ENCODE data around the gene FAM110C. TPM values are rescaled to one million over a fixed set of nuclear protein-coding genes. Genes with fewer than 3 reads are reported as not detected.

Gene FAM110C
- total RNA-seq, 2 donors from 2014 or later = 1.8 to 2.1 TPM

DNA sequence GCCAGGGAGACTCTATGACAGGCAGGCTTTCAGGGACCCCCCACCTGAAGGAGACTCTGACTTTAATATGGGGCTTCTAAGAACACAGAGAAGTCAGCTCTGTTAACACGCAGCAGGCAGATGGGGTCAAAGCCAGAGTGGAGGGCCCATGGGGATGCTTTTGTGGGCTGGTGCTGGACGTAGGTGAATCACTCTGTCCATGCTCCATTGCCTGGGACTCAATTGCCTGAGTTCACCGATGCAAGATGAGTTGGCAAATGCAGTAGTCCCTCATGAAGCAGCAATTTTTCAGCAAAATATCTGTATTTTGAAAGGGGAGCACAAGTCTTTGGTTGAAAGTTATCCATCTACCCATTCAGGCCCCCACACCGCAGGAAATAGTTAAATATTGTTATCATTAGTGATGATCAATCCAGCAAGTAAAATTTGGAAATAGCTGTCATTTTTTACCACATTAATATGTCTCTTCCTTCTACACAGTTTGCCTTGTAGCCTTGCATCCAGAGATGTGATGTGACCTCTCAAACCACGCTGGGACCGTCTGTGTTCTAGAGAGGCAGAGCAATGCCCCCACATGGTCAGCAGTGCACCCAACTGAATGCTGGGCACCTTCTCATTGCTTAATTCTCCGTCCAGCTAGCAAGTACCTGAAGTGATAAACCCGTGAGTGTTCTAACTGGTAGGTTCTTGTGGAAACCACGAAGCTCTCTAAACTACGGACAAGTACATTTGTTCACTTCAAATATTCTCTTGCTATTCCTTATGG lies 34.8 kb upstream of the FAM110C start:
- H3K36me3 ChIP-seq (ENCODE audit: control insufficient read depth, insufficient read depth, low read length) = no peaks in the 10 kb centered on the region
- no peak overlapping the region for H3K27ac Mint-ChIP-seq
- no peak for DNase-seq
- no peaks in the 10 kb centered on the region for H3K36me3 Mint-ChIP-seq (ENCODE audit: low read depth)
- H3K27ac ChIP-seq (ENCODE audit: low read depth, low read length) = no peak overlapping the region
- no peaks in the 10 kb centered on the region for H3K27me3 ChIP-seq (ENCODE audit: control insufficient read depth, insufficient read depth, low read length, poor library complexity, severe bottlenecking)
- TF ChIP-seq, protein P1, sequence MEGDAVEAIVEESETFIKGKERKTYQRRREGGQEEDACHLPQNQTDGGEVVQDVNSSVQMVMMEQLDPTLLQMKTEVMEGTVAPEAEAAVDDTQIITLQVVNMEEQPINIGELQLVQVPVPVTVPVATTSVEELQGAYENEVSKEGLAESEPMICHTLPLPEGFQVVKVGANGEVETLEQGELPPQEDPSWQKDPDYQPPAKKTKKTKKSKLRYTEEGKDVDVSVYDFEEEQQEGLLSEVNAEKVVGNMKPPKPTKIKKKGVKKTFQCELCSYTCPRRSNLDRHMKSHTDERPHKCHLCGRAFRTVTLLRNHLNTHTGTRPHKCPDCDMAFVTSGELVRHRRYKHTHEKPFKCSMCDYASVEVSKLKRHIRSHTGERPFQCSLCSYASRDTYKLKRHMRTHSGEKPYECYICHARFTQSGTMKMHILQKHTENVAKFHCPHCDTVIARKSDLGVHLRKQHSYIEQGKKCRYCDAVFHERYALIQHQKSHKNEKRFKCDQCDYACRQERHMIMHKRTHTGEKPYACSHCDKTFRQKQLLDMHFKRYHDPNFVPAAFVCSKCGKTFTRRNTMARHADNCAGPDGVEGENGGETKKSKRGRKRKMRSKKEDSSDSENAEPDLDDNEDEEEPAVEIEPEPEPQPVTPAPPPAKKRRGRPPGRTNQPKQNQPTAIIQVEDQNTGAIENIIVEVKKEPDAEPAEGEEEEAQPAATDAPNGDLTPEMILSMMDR (conservative IDR thresholded peaks at IDR 0.05) = peak; percentile 24
- peaks cover 2% of the 10 kb centered on the region for H3K9me3 Mint-ChIP-seq
- H3K4me3 Mint-ChIP-seq = no peak overlapping the region
- peaks cover 7% of the 10 kb centered on the region for H3K4me1 Mint-ChIP-seq
- no peak overlapping the region for H3K9ac ChIP-seq (ENCODE audit: extremely low read depth, low read length, poor library complexity, severe bottlenecking)
- 88 to 95% methylated on average over 7 to 9 of the region's 10 CpGs for WGBS, 2 experiments (ENCODE audit: insufficient coverage in 1 of 2, insufficient read length in 1 of 2)
- no peaks in the 10 kb centered on the region for H3K9me3 ChIP-seq (ENCODE audit: control insufficient read depth, low read length)
- H3K4me3 ChIP-seq (ENCODE audit: low read length) = no peak overlapping the region
- no peaks in the 10 kb centered on the region for H3K4me1 ChIP-seq (ENCODE audit: control insufficient read depth, insufficient read depth, low read length)
- no peaks in the 10 kb centered on the region for H3K27me3 Mint-ChIP-seq (ENCODE audit: insufficient read depth)

DNA sequence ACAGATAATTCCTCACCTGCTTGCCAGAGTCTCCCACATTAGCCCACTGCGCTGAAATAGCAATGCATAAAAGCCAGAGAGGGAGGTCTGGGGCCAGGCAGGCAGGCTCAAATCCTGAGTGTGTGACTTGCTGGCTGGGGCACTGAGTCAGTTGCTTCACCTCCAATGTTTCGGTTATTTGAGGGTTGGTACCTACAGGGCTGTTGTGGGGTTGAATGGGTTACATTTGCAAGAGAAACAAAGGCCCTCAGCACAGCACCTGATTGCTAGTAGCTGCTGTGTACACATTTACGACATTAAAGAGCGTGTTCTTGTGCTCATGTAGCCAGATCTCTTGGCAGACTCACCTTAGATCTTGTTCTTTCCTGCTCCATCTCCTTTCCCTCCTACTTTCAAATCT lies 34.1 kb upstream of the FAM110C start:
- Mint-ChIP-seq H3K27ac (no peak overlapping the region), H3K4me3 (no peak overlapping the region), H3K4me1 (peaks cover 7% of the 10 kb centered on the region), H3K27me3 (ENCODE audit: insufficient read depth) (no peaks in the 10 kb centered on the region), H3K9me3 (peaks cover 2% of the 10 kb centered on the region), H3K36me3 (ENCODE audit: low read depth) (no peaks in the 10 kb centered on the region)
- Histone ChIP-seq H3K27me3 (ENCODE audit: control insufficient read depth, insufficient read depth, low read length, poor library complexity, severe bottlenecking) (no peaks in the 10 kb centered on the region), H3K4me1 (ENCODE audit: control insufficient read depth, insufficient read depth, low read length) (no peaks in the 10 kb centered on the region), H3K9me3 (ENCODE audit: control insufficient read depth, low read length) (no peaks in the 10 kb centered on the region), H3K27ac (ENCODE audit: low read depth, low read length) (no peak overlapping the region), H3K4me3 (ENCODE audit: low read length) (no peak overlapping the region), H3K9ac (ENCODE audit: extremely low read depth, low read length, poor library complexity, severe bottlenecking) (no peak overlapping the region), H3K36me3 (ENCODE audit: control insufficient read depth, insufficient read depth, low read length) (no peaks in the 10 kb centered on the region)
- TF ChIP-seq, protein P1 (conservative IDR thresholded peaks at IDR 0.05) = no peak
- WGBS, 2 experiments (ENCODE audit: insufficient coverage in 1 of 2, insufficient read length in 1 of 2) = 67 to 82% methylated on average over 2 to 4 of the region's 4 CpGs
- DNase-seq = peak; percentile 47

DNA sequence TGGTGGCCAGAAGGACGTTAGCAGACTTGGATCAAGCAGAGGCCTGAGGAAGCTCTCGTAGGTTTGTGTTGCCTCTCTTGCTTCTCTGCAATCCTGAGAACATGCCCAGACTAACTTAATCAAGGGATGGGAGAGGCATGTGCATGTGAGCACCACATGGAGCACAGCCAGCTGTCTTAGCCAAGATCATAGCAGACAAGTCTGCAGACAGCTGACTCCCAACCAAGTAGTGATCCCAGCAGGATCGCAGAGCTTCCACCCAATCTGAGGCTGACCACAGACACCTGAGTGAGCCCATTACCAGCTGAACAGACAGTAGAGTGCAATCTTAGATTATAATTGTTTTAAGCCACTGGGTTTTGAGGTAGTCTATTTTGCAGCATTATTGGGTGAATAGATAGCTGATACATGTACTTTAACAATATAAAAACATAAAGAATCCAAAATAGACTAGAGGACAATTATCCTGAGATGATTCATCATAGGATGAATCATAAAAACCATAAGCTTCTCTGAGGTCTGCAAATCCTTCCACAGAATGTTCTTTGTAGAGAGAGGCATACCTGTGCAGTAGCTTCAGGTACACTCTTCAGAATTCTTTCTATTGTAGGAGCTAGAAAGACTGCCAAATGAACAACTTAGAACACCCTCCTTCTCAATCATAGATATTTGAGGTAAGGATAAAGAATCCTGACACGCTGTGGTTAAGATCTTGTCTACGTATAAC lies 25.2 kb upstream of the FAM110C start:
- Histone ChIP-seq H3K9me3 (ENCODE audit: control insufficient read depth, low read length) (no peaks in the 10 kb centered on the region), H3K27me3 (ENCODE audit: control insufficient read depth, insufficient read depth, low read length, poor library complexity, severe bottlenecking) (no peaks in the 10 kb centered on the region), H3K9ac (ENCODE audit: extremely low read depth, low read length, poor library complexity, severe bottlenecking) (no peak overlapping the region), H3K4me1 (ENCODE audit: control insufficient read depth, insufficient read depth, low read length) (no peaks in the 10 kb centered on the region), H3K36me3 (ENCODE audit: control insufficient read depth, insufficient read depth, low read length) (no peaks in the 10 kb centered on the region), H3K4me3 (ENCODE audit: low read length) (no peak overlapping the region), H3K27ac (ENCODE audit: low read depth, low read length) (no peak overlapping the region)
- Mint-ChIP-seq H3K27ac (no peak overlapping the region), H3K4me1 (no peaks in the 10 kb centered on the region), H3K9me3 (no peaks in the 10 kb centered on the region), H3K36me3 (ENCODE audit: low read depth) (no peaks in the 10 kb centered on the region), H3K27me3 (ENCODE audit: insufficient read depth) (no peaks in the 10 kb centered on the region), H3K4me3 (no peak overlapping the region)
- no peak for DNase-seq
- WGBS, 2 experiments (ENCODE audit: insufficient coverage in 1 of 2, insufficient read length in 1 of 2) = 94% methylated on average over 5 of the region's 5 CpGs
- TF ChIP-seq, protein P1 (conservative IDR thresholded peaks at IDR 0.05) = no peak

Data from endodermal cell (in vitro differentiated cells).